Measurements from ENCODE around the gene JAK1. TPM values are rescaled to one million over a fixed set of nuclear protein-coding genes. Genes with fewer than 3 reads are reported as not detected.

The JAK1 gene
- total RNA-seq, 6 experiments from 2014 or later: 48.0 to 71.6 (median 66.5) TPM

DNA sequence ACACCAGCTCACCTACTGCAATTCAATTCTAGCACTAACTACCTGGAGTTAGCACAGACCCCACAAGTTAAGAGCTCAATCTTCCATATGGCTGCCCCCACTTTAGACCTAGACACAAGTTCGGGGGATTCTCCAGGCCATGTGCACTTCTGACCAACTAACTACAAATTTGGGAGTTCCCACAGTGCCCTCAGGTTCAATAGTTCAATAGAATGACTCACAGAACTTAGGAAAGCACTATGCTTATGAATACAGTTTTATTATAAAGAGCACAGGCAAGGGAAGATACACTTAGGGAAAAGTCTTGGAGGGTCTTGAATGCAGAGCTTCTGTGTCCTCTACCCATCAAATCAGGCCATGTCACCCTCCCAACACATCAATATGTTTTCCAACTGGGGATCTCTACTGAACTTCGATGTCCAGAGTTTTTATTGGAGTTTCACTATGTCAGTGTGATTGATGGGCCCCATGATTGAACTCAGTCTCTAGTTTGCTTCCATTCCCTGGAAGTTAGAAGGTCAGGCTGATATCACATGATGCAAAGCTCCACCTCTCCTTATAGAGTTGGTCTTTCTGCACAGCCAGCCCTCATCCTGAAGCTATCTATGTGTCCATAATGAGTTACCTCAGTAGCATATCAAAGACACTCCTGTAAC is 175.4 kb downstream of the JAK1 start:
- Histone ChIP-seq H3K27me3 (no peaks in the 10 kb centered on the region), H3K27ac (no peak overlapping the region), H3K36me3 (no peaks in the 10 kb centered on the region), H3K4me3 (no peak overlapping the region), H3K4me1 (no peaks in the 10 kb centered on the region), H3K9me3 (no peaks in the 10 kb centered on the region)
- intact Hi-C loops (cut with DNase I): no loop called here
- 86% methylated on average over 2 of the region's 2 CpGs for WGBS (ENCODE audit: insufficient coverage, low coverage, low lambda C conversion rate, missing lambda C conversion rate)
- TF ChIP-seq CTCF (IDR thresholded peaks at IDR 0.05) (no peak), POLR2A (IDR thresholded peaks at IDR 0.05) (no peak)
- DNase-seq: no peak
- ATAC-seq: no peak

Small RNAs within 50 kb of the gene (small RNA-seq; reads per million reads assigned to genes)
- 0 to 0.68 reads per million in 2 experiments for gene AL606517.2

Other genes starting within 250 kb of the JAK1 start
- under 1 TPM; 0.51 to 0.91 (median 0.77) TPM for gene RAVER2, start 221.5 kb downstream of the JAK1 start, total RNA-seq
- gene AK4, start 181.7 kb upstream of the JAK1 start, total RNA-seq: 100 to 1,000 TPM; 108 to 171 (median 123) TPM